HepG2 (cell line): ENCODE results near the gene DPP8. TPM values are rescaled to one million over a fixed set of nuclear protein-coding genes. Genes with fewer than 3 reads are reported as not detected.
"Not testable (repeated sequence)": the region's sequence is repeated elsewhere in the genome, so short reads cannot be mapped to it uniquely, and the experiment has no call there.

Source experiments
- ATAC-seq: fragments of 200-7000 bp; cut with Tn5 transposase; 3 replicates; pipeline ENCODE4 v1.9.1; 2020; ENCODE audit warnings: mild to moderate bottlenecking, moderate library complexity
- BruUV-seq: library from RNA; stranded (reverse); fragments of 400-500 nt; replicated peaks from 2 replicates; lab custom pipeline; 2021; lab: Mats Ljungman, UMichigan
- CTCF ChIA-PET: fragments of 300-600 bp; formaldehyde crosslinking; extraction: SDS; loops from one replicate; lab custom pipeline; 2021; ENCODE audit warnings: low total read pairs, inconsistent platforms, low intra/inter-chr PET ratio; lab: Yijun Ruan, JAX
- POLR2A ChIA-PET: fragments of 350-600 bp; sonication (Branson Sonifier 250); formaldehyde crosslinking; loops from one replicate; lab custom pipeline; 2020; ENCODE audit warnings: antibody characterized with exemption, inconsistent platforms; lab: Yijun Ruan, JAX
- DNase-seq: peaks from one replicate; pipeline ENCODE4 v3.0.0-alpha.2; 2015; ENCODE audit warnings: low spot score
- FAIRE-seq: peaks from 3 replicates; lab custom pipeline; 2011; peaks lifted over from hg19 to GRCh38; lab: Jason Lieb, UNC
- H2AFZ ChIP-seq: one replicate; pipeline ENCODE4 v1.6.1; 2011; ENCODE audit warnings: low read length, inconsistent platforms
- H3K27ac ChIP-seq: fragments of 300-600 bp; 3 replicates; pipeline ENCODE4 v1.8.0; 2011; ENCODE audit warnings: mixed run types, mild to moderate bottlenecking, mixed read lengths, low read length, inconsistent platforms; ENCODE audit not compliant: insufficient read depth; ENCODE audit errors: extremely low read length
- H3K27me3 ChIP-seq, 2 experiments: fragments of 200-600 bp in 1 of 2; 2 replicates in 1 of 2; 3 replicates in 1 of 2; pipeline versions ENCODE4 v1.6.0 to v1.8.0; 2011; ENCODE audit warnings: low read length in 2 of 2, mild to moderate bottlenecking in 2 of 2, moderate library complexity in 2 of 2, inconsistent platforms in 1 of 2; ENCODE audit not compliant: insufficient read depth in 2 of 2, control insufficient read depth in 1 of 2
- H3K36me3 ChIP-seq, 2 experiments: fragments of 200-600 bp in 1 of 2; replicated peaks in 1 of 2; 2 replicates in 1 of 2; 3 replicates in 1 of 2; pipeline versions ENCODE4 v1.5.1 to v1.8.0; 2011; ENCODE audit warnings: low read length in 2 of 2, inconsistent platforms in 1 of 2; ENCODE audit not compliant: insufficient read depth in 2 of 2, control insufficient read depth in 1 of 2
- H3K4me1 ChIP-seq: 2 replicates; pipeline ENCODE4 v1.5.1; 2012; ENCODE audit warnings: low read length, inconsistent platforms; ENCODE audit not compliant: insufficient read depth
- H3K4me2 ChIP-seq: 2 replicates; pipeline ENCODE4 v1.6.0; 2011; ENCODE audit warnings: low read depth, low read length, inconsistent platforms
- H3K4me3 ChIP-seq, 3 experiments: fragments of 200-600 bp in 1 of 3; sonication (generic), shearing (Covaris generic) in 1 of 3; replicated peaks in 1 of 3; 2 replicates each; pipeline ENCODE4 v1.5.1; 2011 to 2016; ENCODE audit warnings: low read length in 3 of 3, inconsistent platforms in 2 of 3, low read depth in 2 of 3, mild to moderate bottlenecking in 2 of 3, control low read depth in 1 of 3, mixed read lengths in 1 of 3; ENCODE audit not compliant: insufficient read depth in 1 of 3
- H3K79me2 ChIP-seq: one replicate; pipeline ENCODE4 v1.6.1; 2011; ENCODE audit warnings: low read length, inconsistent platforms; ENCODE audit not compliant: insufficient read depth
- H3K9ac ChIP-seq: 2 replicates; pipeline ENCODE4 v1.6.0; 2011; ENCODE audit warnings: mild to moderate bottlenecking, low read depth, low read length, inconsistent platforms; ENCODE audit not compliant: insufficient read depth
- H3K9me3 ChIP-seq: 2 replicates; pipeline ENCODE4 v1.5.1; 2012; ENCODE audit warnings: mild to moderate bottlenecking, low read length
- H4K20me1 ChIP-seq: 2 replicates; pipeline ENCODE4 v1.6.0; 2011; ENCODE audit warnings: inconsistent platforms, mild to moderate bottlenecking, low read length, moderate library complexity; ENCODE audit not compliant: insufficient read depth
- TAF1 ChIP-seq: sonication (generic); formaldehyde crosslinking; IDR thresholded peaks from 2 replicates; pipeline ENCODE4 v1.4.0; 2020; ENCODE audit warnings: missing genetic modification reagents
- WGBS: methylation state at CpG from one replicate; pipeline ENCODE4 v1.1.6; 2017; ENCODE audit warnings: low lambda C conversion rate; 5-methylcytosine and 5-hydroxymethylcytosine counted together
- in situ Hi-C: cut with HindIII; loops from 2 replicates; pipeline ENCODE4 v1.10.0; 2017; ENCODE audit warnings: low pct_unique_long_range_greater_than_20kb; ENCODE audit not compliant: extremely low pct_ligation_motif_present
- intact Hi-C: fragments of 100-400 bp; cut with micrococcal nuclease; formaldehyde crosslinking; loops from one replicate; pipeline ENCODE4 v1.10.0; 2022; ENCODE audit not compliant: unreplicated experiment
- polyA plus RNA-seq, 8 experiments: library from polyadenylated mRNA; depleted of rRNA in 3 of 8; stranded (reverse) in 7 of 8; unstranded in 1 of 8; fragments of >200 nt; fragmentation: Illumina TruSeq in 4 of 8; extraction: Trizol in 4 of 8; gene quantifications; 2 replicates each; pipeline versions ENCODE4 v1.2.1 to v1.2.3, GENCODE V29; 2011 to 2016; ENCODE audit warnings: low read depth in 4 of 8, missing spikeins in 1 of 8, mixed read lengths in 1 of 8; ENCODE audit not compliant: insufficient read depth in 1 of 8
- total RNA-seq, 5 experiments: library from RNA; depleted of rRNA; stranded (reverse); fragments of >200 nt; fragmentation: Illumina TruSeq; extraction: Trizol; gene quantifications; 2 replicates each; pipeline ENCODE4 v1.2.3, GENCODE V29; 2016; ENCODE audit warnings: low read depth in 1 of 5

Gene DPP8
- total and polyA plus RNA-seq, 2 of the 13 experiments (the other 11 are each of a cell fraction or from before 2014, with no cell fraction given) = 18.0 to 26.3 TPM

- H3K9me3 ChIP-seq = no peaks in the 10 kb centered on the region
- H4K20me1 ChIP-seq = no peaks in the 10 kb centered on the region
- H3K36me3 ChIP-seq = no peaks in the 10 kb centered on the region
- ATAC-seq = no peak
- H3K27me3 ChIP-seq = peaks cover 0 to 29% of the 10 kb centered on the region in 2 experiments; a peak in 3 of 5 replicates
- no peak overlapping the region; the same call in 1 of the 2 replicates for H3K4me2 ChIP-seq
- H3K4me3 ChIP-seq = no peak overlapping the region
- H3K4me1 ChIP-seq = peaks cover 25% of the 10 kb centered on the region
- no peak for TF ChIP-seq TAF1 (CRISPR knock-in tag)
- TF ChIP-seq, all 625 proteins: peak for 0
- ChIA-PET CTCF (interaction anchor here (2.8 kb wide), 1 partner anchor 81 kb away, joined by 39 read pairs; no protein-coding TSS in a partner anchor), POLR2A (no interaction called here)
- DNase-seq (no peak), FAIRE-seq (no peak)
- Histone ChIP-seq H3K79me2 (no peaks in the 10 kb centered on the region), H3K27ac (no peak overlapping the region), H3K9ac (no peak overlapping the region), H2AFZ (no peak overlapping the region)
- intact Hi-C loops = no loop called here
- no TSS peak for BruUV-seq
- 34% methylated on average over 11 of the region's 11 CpGs for WGBS
- in situ Hi-C loops = no loop called here
Observed at GRCh38 chr15:65399001-65399706, 118.3 kb downstream of the DPP8 start.

DNA sequence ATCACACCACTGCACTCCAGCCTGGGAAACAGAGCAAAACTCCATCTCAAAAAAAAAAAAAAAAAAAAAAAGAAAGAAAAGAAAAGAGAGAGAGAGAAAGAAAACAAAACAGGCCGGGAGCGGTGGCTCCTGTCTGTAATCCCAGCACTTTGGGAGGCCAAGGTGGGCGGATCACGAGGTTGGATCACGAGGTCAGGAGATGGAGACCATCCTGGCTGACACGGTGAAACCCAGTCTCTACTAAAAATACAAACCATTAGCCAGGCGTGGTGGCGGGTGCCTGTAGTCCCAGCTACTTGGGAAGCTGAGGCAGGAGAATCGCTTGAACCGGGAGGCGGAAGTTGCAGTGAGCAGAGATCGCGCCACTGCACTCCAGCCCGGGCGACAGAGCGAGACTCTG, 119.0 kb downstream of the DPP8 start:
- BruUV-seq, FAIRE-seq, POLR2A ChIA-PET, H3K36me3 ChIP-seq, H3K79me2 ChIP-seq, H3K9me3 ChIP-seq, DNase-seq, H3K27ac ChIP-seq, ATAC-seq, intact Hi-C loops, H3K4me2 ChIP-seq, H2AFZ ChIP-seq, H4K20me1 ChIP-seq, H3K9ac ChIP-seq, CTCF ChIA-PET, in situ Hi-C loops, H3K4me3 ChIP-seq: not testable (repeated sequence)
- Histone ChIP-seq H3K4me1 (peaks cover 25% of the 10 kb centered on the region), H3K27me3 (peaks cover 3 to 27% of the 10 kb centered on the region in 2 experiments; a peak in 4 of 5 replicates)
- 46% methylated on average over 16 of the region's 16 CpGs for WGBS
